ENCODE measurements around the gene SPRING1. TPM values are rescaled to one million over a fixed set of nuclear protein-coding genes. Genes with fewer than 3 reads are reported as not detected.

SPRING1 gene
- total RNA-seq, 1 donor from 2014 or later = 50.8 TPM

GRCh38 chr12:116727891-116728290 is 10.0 kb downstream of the SPRING1 start:
- no peak for TF ChIP-seq CTCF (conservative IDR thresholded peaks at IDR 0.05)
- Mint-ChIP-seq H3K4me1 (peaks cover 21% of the 10 kb centered on the region), H3K4me3 (no peak overlapping the region), H3K27ac (ENCODE audit: unreplicated experiment) (no peak overlapping the region), H3K36me3 (ENCODE audit: low read depth) (peaks cover under 1% of the 10 kb centered on the region), H3K27me3 (ENCODE audit: low read depth) (no peaks in the 10 kb centered on the region), H3K9me3 (no peaks in the 10 kb centered on the region)
- no peak for DNase-seq (ENCODE audit: low read depth, low spot score)

- Mint-ChIP-seq H3K27ac (ENCODE audit: unreplicated experiment) (no peak overlapping the region), H3K4me1 (peaks cover 25% of the 10 kb centered on the region), H3K9me3 (no peaks in the 10 kb centered on the region), H3K4me3 (no peak overlapping the region), H3K27me3 (ENCODE audit: low read depth) (no peaks in the 10 kb centered on the region), H3K36me3 (ENCODE audit: low read depth) (peaks cover 3% of the 10 kb centered on the region)
- DNase-seq (ENCODE audit: low read depth, low spot score) = no peak
- no peak for TF ChIP-seq CTCF (conservative IDR thresholded peaks at IDR 0.05)
Observed at GRCh38 chr12:116727261-116727660, 10.6 kb downstream of the SPRING1 start.

DNA sequence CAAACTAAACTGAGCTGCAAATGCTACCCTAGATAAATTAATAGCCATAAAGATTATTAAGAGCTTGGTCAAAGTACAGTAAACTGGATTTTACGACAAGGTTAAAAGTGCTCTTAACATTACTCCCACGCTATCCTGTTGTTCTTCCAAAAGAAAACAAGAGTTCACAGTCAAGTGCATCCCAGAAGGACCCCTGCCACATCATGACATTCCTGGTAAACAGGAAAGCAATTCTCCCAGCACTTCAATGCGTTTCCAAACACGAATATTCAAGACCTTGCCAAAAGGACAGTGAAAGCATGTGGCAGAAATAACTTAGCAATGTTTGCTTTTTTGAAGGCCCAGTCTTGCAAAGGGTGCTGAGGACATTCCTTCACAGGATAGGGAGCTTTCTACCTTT is 11.2 kb downstream of the SPRING1 start:
- no peak overlapping the region for H3K27ac Mint-ChIP-seq (ENCODE audit: unreplicated experiment)
- peaks cover 30% of the 10 kb centered on the region for H3K4me1 Mint-ChIP-seq
- H3K4me3 Mint-ChIP-seq = no peak overlapping the region
- TF ChIP-seq CTCF (conservative IDR thresholded peaks at IDR 0.05) = no peak
- no peaks in the 10 kb centered on the region for H3K27me3 Mint-ChIP-seq (ENCODE audit: low read depth)
- DNase-seq (ENCODE audit: low read depth, low spot score) = no peak
- H3K9me3 Mint-ChIP-seq = no peaks in the 10 kb centered on the region
- H3K36me3 Mint-ChIP-seq (ENCODE audit: low read depth) = peaks cover 3% of the 10 kb centered on the region

- Mint-ChIP-seq H3K36me3 (ENCODE audit: low read depth) (peaks cover 3% of the 10 kb centered on the region), H3K9me3 (no peaks in the 10 kb centered on the region), H3K27me3 (ENCODE audit: low read depth) (no peaks in the 10 kb centered on the region), H3K4me3 (no peak overlapping the region), H3K4me1 (peaks cover 60% of the 10 kb centered on the region), H3K27ac (ENCODE audit: unreplicated experiment) (no peak overlapping the region)
- DNase-seq (ENCODE audit: low read depth, low spot score) = no peak
- no peak for TF ChIP-seq CTCF (conservative IDR thresholded peaks at IDR 0.05)
Observed at GRCh38 chr12:116722245-116722644, 15.6 kb downstream of the SPRING1 start.

GRCh38 chr12:116719731-116720528 is 17.9 kb downstream of the SPRING1 start:
- H3K27ac Mint-ChIP-seq (ENCODE audit: unreplicated experiment) = peak overlapping the region; percentile 85
- H3K36me3 Mint-ChIP-seq (ENCODE audit: low read depth) = peaks cover 3% of the 10 kb centered on the region

More at GRCh38 chr12:116719731-116720528, 17.9 kb downstream of the SPRING1 start:
- peak overlapping the region; percentile 7 for H3K4me3 Mint-ChIP-seq
- no peaks in the 10 kb centered on the region for H3K9me3 Mint-ChIP-seq
- H3K27me3 Mint-ChIP-seq (ENCODE audit: low read depth) = no peaks in the 10 kb centered on the region
- H3K4me1 Mint-ChIP-seq = peaks cover 70% of the 10 kb centered on the region
- TF ChIP-seq CTCF (conservative IDR thresholded peaks at IDR 0.05) = no peak
- no peak for DNase-seq (ENCODE audit: low read depth, low spot score)

Data from neural crest cell (in vitro differentiated cells).